Activated CD4-positive, alpha-beta T cell treated with anti-CD3 and anti-CD28 coated beads, Interleukin-2, amount 50 U/mL, for 24 hours (primary cell): ENCODE results near the gene IKZF3.
"Not testable (repeated sequence)": the region's sequence is repeated elsewhere in the genome, so short reads cannot be mapped to it uniquely, and the experiment has no call there.

ENCODE experiments used
- DNase-seq, 2 donors: peaks; one replicate each; pipeline ENCODE4 v3.0.0-alpha.2; 2020; ENCODE audit warnings: low read depth in 1 of 2, low spot score in 1 of 2

The IKZF3 gene

DNA sequence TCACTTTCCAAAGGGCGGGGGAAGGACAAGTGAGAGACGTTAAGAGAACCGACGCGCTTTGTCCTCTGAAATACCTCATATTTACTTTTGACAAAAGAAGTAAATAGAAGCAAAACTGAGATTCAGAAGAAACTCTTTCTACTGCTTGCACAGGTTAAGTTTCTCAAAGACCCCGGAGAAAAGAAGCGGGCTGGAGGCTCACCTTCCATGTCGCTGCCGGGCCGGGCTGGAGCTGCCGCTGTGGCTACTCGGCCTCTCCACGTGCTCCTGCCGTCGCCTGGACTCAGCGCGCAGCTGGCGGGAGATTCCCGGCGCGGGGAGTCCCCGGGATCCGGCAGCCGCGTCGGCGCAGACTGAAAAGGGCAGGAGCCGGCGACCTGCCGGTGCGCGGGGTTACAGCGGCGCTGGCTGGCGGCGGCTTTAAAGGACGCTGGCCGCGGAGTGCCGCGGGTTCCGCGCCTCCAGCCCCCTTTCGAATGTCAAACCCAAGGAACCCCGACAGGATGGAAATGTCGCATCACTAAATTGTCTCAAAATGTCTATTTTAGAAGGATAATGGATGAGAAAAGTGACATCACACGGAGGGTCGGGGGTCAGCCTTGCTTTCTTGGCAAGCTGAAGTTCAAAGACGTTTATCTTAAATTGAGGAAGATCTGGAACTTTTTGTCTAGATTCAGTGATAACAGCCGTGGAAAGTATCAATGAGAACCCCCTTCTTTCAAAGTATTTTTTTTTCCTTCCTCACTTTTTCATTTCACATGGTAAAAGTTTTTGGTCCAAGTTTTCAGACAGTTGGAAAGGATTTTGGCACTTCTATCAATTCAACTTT, at the start of gene IKZF3:
IKZF3 (minus strand) TSS at position 395 of the 829 bp plus-strand sequence; CDS start at position 209, 186 bp downstream.
- DNase-seq, result peak; percentile 69 to 78

DNA sequence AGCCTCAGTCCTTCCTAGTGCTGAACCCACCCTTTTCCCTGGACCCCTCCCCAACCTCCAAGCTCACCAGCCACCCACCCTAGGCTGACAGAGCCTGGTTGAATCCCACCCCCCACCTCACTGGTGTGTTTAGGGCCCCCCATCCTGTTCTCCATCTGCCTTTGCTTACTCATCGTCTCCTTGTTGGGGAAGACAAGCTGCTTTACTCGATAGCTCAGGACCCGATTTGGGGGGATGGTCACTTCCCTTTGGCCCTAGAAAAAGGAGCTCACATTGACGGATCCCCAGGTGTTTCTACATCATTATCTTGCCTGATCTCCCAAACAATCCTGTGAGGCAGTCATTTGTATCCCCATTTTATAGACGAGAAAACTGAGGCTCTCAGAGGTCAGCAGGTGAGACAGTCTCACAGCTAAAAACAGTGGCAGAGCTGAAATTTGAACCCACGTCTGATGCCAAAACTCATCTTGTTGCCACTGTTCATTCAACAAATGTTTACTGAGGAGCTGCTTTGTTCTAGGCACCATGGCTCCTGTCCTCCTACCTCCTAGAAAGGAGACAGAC, 44.8 kb upstream of the IKZF3 start:
- no peak for DNase-seq

DNA sequence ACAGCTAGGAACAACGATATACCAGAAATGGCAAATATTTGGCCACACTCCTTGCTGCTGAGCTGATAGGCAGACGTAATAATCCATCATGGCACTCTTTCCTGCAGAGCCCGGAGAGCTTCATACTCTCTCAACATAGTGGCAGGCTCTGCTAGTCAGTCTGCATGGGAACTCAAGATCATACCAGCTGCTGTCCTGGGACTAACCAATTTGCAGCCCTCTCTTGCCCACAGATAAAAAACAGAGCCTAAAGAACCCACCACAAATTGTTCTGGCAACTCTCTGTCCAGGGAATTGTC, 40.8 kb upstream of the IKZF3 start:
- no peak for DNase-seq

DNA sequence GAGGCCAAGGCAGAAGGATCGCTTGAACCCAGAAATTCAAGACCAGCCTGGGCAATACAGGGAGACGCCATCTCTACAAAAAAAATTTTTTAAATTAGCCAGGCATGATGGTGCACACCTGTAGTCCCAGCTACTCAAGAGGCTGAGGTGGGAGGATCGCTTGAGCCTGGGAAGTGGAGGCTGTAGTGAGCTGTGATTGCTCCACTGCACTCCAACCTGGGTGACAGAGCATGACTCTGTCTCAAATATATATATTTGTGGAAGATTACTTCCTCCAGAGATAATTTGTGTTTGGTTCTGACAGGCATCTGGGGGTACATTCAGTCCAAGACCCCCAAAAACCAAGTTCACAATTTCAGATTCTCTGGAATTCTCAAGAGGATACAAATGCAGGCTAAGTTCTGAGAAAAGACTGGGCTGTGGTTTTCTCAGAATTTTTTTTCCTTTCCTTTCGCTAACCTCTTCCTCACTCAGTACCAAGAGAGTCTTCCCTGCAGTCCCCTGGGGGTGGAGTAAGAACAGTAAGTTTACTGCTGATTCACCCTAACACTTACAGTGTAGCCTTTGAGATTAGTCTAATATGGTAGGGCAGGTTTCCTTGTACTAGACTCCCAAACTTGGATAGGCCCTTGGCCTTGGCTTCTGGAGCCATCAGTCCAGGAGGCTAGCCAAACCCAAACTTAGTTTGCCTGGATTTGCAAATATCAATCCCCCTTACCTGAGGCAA, 39.2 kb upstream of the IKZF3 start:
- no peak for DNase-seq

DNA sequence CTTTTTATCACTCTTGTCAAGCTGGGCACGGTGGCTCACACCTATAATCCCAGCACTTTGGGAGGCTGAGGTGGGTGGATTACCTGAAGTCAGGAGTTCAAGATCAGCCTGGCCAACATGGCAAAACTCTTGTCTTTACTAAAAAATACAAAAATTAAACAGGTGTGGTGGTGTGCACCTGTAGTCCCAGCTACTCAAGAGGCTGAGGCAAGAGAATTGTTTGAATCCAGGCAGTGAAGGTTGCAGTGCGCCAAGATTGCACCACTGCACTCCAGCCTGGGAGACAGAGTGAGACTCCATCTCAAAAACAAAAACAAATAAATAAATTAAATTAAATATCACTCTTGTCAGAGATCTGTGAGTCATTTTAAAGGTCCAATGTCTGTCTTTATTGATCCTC, 37.9 kb upstream of the IKZF3 start:
- not testable (repeated sequence) for DNase-seq

DNA sequence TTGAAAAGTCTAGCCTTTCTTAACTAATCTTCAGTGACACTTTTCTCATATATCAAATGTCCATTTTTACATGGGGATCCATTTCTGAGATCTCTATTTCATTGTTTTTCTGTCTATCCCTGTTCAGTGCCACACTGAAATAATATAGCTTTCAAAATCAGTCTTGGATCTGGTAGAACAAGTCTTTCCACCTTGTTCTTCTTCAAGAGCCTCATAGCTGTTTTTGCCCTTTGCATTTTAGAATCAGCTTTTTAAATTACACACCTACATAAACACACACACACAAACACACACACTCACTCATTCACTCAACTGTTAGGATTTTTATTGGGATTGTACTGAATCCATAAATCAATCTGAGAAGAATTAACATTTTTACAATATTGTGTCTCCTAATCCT, 35.1 kb upstream of the IKZF3 start:
- DNase-seq, result no peak

DNA sequence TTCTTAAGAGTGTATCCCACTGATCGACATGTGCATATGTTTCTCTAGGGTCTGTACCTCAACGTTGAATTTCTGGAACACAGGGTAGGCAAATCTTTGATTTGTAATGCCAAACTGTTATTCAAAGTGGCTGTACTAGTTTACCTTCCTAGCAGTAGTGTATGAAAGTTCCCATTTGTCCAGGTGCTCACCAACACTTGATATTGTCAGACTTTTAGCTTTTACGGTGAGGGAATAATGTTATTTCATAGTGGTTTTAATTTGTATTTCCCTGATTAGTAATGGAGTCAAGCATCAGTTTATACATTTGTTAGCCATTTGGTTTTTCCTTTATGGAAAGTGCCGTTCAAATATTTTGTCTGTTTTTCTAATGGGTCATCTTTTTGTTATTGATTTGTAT, 34.0 kb upstream of the IKZF3 start:
- DNase-seq, result no peak

DNA sequence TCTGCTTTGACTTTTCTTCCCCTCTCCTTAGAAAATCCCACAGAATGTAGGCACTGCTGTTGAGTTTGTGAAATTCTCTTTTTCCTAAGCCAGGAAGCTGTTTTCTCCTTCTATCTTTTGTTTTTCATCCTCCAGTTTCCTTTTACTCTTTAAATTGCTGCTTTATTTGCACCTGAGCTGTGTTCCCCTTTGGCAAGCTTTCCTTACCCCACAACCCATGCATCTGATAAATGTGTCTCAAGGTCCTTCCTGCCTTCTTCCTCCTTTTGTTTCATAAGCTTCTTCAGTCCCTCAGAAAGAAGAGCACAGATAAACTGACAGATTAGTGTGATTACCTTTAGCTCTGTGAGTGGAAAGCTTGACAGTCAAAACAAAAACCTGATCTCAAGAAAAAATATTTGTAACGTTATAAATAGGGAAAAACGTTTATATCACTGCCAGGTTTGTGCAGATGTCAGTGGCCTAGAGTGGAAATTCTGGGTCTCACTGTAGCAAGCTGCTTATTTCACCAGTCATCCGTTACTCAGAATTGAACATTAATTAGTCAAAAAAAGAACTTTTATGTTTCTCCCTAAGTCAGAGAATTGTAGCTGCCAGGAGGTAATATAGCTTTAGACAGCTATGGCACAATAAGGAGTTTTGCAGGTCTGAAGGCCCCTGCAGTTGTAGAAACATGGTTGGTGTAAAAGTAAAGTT, 30.7 kb upstream of the IKZF3 start:
- DNase-seq, result no peak

DNA sequence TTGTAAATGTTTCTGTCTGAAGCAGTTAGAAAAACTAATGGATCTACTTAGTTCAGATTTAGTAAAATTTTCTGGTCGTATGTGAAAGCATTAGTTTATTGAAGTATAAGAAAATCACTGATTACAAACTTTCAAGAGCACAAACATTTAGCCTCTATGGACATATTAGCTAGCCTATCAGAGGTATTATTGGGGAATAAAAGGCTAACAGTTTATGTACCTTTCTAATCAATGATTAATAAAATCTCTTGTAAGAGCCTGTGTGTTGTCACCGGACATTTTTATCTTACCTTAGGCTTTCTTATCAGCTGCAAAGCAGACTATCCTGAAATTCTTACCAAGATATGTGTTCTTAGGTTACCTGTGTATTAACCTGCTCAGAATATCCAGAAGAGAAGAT, 25.1 kb upstream of the IKZF3 start:
- DNase-seq, result no peak

DNA sequence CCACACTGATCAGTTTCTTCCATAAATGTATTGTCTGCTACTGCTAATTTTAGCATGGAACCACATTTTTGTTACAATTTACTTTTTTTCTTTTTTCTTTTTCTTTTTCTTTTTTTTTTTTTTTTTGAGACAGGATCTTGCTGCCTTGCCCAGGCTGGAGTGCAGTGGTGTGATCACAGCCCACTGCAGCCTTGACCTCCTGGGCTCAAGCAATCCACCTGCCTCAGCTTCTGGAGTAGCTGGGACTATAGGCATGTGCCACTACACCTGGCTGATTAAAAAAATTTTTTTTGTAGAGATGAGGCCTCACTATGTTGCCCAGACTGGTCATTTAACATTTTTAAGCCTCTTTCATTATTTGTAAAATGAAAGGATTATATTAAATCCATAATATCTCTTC, 23.0 kb upstream of the IKZF3 start:
- no peak for DNase-seq

DNA sequence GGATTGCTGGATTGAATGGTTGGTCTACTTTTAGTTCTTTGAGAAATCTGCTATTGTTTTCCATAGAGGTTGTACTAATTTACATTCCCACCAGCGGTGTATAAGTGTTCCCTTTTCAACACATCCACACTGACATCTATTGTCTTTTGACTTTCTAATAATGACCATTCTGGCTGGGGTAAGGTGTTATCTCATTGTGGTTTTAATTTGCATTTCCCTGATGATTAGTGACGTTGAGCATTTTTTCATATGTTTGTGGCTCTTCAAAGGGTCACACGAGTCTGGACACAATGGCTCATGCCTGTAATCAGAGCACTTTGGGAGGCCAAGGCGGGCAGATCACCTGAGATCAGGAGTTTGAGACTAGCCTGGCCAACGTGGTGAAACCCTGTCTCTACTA, 22.0 kb upstream of the IKZF3 start:
- DNase-seq, result not testable (repeated sequence)

DNA sequence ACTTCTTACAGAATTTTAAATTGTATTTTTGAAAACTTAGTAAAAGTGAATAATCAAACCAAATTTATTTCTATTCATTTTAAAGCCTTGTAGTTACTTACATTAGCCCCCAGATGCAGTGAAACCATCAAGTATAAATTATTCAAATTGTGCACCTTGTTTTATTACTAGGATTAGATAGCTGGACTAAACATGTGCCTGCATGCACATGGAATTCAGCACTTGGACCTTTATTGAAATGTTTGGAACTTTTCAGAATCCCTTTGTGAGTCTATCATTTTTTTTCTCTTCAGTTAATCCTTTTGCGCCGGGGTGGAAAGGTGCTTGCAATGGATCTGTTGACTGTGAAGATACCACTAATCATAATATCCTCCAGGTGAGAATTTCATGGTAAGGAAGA, 8.6 kb upstream of the IKZF3 start:
- DNase-seq, result no peak

DNA sequence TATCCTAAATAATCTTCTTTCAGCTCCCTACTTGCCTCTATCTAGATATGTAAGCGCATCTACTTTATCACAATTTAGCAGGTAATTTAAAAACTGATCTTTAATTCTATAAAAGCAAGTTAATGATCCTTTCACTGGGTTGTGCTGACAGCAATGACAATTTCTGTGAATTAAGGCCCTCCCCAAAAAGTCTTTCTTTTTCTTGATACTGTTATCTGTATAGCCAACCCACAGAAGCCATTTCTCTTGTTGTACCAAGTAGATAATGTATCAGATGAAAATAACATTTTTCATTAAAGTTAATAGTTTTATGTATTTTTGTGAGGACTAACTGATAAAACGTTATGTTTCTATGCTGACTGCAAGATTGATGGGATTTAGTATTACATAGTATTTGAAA, 7.7 kb upstream of the IKZF3 start:
- no peak for DNase-seq

DNA sequence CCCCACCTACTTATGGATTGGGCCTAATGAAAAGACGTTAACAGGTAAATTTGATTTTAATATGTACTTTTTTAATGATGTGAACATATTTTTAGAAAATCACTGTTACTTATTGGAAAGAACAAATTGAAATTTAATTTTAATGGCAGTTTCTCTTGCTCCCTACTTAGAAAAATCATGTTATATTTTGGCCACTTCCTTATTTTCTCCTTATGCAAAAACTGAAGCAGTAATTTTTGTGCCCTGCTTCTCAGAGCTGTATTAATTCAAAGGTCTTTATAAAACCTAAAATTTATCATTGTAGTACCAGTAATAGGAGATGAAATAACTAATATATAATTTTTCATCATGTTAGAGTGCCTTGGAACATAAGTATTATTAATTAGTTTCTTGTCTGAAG, 6.7 kb upstream of the IKZF3 start:
- no peak for DNase-seq

DNA sequence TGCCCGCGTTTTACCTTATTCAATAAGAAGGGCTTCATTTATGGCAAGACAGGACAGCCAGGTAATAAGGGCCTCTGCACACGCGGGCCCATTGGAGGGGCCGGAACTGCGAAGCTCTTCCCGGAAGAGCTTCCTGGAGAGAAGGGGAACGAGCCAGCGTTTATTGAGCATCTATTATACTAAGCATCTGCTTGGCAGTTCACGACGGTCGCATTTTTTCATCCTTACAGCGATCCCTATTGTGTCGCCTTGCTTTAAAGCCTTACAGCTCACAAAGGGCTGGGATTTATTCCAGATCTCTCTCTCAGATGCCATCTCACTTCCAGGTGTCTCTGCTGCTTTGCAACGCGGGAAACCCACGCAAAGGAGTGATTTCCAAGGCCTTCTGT, 4.4 kb upstream of the IKZF3 start:
- no peak for DNase-seq

DNA sequence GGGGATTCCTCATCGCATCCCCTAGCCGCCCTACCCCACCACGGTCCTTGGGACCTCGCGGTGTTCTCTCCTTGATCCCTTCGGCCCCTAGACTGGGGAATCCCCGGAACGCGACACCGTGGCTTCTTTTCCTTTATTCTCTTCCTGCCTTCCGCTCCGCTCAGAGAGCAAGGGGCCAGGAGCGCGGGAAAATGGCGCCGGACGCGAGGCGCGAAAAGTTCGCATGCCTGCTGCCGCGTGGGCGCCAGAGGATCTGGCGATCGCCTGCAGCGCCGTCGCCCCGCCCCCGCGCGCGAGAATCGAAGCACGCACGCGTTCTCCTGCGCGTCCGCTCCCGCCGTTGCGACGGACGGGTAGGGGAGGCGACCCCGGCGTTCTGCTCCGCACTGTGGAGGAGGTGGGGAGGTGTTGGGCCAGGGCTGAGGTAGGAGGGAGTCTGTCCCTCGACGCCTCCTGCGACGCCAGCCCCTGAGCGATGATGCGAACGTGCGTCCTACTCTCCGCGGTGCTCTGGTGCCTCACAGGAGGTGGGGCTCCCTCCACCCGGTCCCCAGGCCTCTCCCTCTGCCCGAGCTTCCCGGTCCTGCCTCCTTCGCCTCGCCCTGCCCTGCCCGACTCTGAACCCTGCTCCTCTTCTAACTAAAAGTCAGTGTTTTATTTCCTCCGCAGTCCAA, 3.9 kb upstream of the IKZF3 start, which contains the start of gene ZPBP2:
ZPBP2 (plus strand) TSS at position 323 of the 674 bp plus-strand sequence; CDS start at position 476, 153 bp downstream.
- DNase-seq, result peak in 1 of 2 donors; percentile 37

DNA sequence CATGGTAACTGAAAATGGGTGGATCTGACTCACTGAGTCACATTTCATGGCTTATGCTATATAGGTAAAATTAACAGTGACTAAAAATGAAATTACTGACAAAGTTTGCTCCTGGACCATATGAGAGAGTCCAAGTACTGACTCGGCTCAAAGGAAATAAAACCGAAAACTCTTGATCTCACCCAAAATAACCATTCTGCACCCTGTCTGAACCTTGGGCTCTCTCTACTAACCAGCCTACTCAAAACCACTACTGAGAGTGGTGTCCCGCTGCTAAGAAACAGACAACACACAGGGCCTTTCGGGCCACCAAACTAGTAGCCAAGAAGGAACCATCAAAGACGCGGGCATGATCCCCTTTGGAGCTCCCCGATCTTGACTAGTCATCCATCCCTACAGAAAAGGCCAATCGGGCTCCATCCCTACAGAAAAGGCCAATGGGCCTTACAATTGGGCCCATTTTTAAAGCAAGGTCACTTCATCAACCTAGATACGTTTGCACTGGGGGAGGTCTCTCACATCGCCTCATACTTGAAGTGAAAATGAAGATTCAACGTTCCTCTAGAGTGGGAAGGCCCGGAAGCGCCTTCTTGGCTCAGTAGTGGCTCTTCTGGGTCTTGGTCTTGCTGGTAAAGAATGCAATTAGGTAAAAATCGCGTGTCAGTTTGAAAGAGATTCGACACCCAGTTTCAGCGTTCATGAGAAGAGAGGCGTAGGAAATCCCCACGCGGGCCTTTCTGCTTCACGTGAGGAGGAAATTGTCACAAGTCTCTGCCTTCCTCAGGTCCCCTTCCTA, 3.2 kb upstream of the IKZF3 start:
- peak; percentile 52 to 61 for DNase-seq

DNA sequence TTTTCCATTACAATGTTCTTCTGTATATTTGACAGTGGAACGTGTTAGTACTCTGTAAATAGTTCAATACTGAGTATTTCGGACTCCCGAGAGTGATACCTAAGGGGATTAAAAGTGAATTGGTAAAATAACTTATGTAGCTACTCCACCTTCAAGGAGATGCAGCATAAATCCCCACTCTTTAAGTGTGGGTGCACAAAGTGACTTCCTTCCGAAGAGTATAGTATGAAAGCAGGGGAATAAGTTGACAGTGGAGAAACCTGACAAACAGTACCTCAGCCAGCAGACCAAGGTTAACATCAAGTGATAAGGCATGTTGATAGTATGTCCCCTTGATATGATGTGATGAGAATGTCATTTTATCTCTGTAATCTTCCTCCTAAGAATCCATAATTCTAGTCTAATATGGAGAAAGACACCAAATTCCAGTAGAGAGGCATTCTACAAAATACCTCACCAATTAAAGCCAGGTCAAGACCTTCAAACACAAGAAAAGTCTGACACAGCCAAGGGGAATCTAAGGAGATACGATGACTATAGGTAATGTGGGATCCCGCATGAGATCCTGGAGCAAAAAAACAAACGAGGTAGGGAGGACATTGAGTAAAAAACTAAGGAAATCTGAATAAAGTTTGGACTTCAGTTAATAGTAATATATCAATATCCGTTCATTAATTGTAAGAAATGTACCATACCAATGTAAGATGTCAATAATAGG, 2.1 kb upstream of the IKZF3 start:
- no peak for DNase-seq

DNA sequence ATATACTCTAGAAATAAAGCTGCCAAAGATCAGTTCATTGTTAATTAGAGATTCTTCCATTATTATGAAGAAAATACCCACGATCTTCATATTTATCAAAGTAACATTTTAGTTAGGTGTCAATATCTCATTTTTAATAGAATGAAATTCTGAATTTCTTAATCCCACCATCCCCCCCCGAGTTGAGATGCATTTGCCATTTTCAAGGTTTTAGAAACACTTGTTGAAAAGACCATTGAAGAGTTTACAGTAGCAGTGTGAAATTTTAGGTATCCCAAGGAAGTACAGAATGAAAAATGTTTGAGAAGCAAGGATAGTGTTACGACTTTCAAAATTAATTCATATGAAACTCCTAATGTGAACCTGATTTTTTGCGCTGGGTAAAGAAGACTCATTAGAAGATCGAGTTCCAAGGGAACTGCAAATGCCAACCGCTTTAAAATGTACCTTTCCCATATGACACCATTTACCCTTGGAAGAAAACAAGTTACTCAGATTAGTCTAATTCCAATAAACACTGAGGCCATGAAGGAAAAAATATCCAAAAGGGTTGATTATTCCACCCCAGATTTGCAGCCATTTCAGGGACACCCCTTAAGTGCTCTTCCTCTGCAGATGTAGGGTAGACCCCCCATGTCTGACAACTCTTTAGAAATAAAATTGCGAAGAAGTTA, 731 bp downstream of the IKZF3 start:
- no peak for DNase-seq
